GM19035 (cell line): Measurements from ENCODE around the gene LRRC47.
A peak's percentile ranks its signal among the peaks of the same experiment; 100 is the strongest.
"Not testable (repeated sequence)": the region's sequence is repeated elsewhere in the genome, so short reads cannot be mapped to it uniquely, and the experiment has no call there.

Source experiments
- ATAC-seq: cut with Tn5 transposase; IDR thresholded peaks from one replicate; pipeline ENCODE4 v1.9.1; 2021; ENCODE audit not compliant: unreplicated experiment

Gene LRRC47

DNA sequence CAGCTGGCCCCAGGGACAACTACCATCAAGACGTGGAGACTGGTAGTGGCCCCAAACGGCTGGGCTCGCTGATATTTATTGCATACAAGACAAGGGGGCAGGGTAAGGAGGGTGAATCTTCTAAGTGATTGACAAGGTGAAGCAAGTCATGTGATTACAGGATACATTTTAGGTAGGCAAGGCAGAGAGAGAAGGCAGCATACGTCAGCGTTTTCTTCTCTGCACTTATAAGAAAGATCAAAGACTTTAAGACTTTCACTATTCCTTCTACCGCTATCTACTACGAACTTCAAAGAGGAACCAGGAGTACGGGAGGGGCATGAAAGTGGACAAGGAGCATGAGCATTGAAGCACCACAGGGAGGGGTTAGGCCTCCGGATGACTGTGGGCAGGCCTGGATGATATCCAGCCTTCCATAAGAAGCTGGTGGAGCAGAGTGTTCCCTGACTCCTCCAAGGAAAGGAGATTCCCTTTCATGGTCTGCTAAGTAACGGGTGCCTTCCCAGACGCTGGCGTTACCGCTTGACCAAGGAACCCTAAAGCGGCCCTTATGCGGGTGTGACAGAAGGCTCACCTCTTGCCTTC lies 47.9 kb downstream of the LRRC47 start:
- ATAC-seq = not testable (repeated sequence)

- no peak for ATAC-seq
These were observed 48.4 kb downstream of the LRRC47 start for GRCh38 chr1:3747903-3748302.

- ATAC-seq = no peak
These were observed 48.8 kb downstream of the LRRC47 start for GRCh38 chr1:3747522-3747848.

DNA sequence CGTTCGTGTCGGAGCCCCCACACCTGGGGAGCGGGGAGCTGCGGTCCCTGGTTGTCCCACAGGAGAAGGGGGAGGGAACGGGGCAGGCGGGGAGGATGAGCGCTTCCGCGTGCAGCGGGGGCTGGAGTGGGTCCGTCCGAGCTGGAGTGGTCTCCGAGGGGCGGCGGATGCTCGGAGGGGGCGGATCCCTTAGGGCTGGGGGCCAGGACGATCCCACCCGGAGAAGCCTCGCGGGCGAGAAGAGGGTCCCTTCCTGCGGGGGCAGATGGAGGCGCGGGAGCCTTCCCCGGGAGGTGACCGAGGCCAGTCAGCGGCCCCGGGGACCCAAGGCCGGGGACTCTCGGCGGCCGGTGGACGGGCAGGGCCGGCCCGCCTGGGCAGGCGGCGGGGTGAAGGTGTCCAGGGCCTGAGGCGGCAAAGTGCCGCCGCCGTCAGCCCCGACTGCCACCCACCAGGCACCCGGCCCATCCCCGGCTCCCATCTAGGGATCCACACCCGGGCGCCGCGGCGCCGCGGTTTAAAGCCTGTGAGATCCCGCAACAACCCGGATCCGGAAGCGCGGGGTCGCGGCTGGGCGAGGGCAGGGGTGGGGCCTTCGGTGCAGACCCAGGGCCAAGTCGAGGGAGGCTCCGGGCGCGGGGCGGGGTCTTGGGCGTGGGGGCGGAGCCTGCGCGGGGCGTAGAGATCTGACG lies 49.3 kb downstream of the LRRC47 start:
- peak; percentile 75 for ATAC-seq

DNA sequence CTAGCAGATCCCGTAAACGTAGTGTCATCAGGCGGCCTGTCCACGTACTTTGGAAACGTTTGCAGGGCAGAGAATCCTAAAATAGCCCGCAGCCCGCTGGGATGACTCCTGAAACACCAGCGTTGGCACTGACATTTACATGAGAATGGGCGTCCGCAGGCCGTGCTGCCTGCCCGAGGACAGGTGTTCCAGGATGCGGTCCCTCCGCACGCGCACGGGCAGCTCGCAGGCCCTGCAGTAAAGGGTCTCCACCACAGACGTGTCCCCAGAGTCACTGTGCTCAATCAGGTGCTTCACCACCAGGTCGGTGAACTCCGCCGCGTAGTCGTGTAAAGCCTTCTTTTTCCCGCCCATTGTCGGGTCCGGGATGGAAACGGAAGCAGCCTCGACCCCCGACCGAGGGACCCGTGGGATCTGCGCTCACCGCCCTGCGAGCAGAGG lies 49.9 kb downstream of the LRRC47 start:
- no peak for ATAC-seq

GRCh38 chr1:3745590-3746381 lies 50.5 kb downstream of the LRRC47 start:
- ATAC-seq = no peak

DNA sequence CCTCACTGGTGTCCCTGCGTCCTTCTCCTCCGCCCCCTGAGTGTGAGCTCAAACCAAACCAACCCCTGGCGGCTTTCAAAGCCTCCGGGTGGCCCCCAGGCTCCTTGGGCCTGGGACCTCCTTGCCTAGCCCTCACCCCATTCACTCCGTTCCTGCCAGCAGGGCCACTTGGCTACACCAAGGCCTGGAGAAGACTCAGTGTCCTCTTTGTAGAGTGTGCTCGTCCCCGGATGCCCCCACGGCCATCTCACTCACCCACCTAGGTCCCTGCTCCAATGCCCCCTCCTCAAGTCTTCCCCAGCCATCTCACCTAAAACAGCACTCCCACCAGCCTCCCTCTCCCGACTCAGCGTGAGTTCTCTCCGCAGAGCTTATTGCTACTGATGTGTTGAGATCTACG lies 51.2 kb downstream of the LRRC47 start:
- ATAC-seq = no peak

GRCh38 chr1:3744646-3745045 lies 51.7 kb downstream of the LRRC47 start:
- no peak for ATAC-seq

GRCh38 chr1:3743826-3744225 lies 52.5 kb downstream of the LRRC47 start:
- ATAC-seq = no peak

DNA sequence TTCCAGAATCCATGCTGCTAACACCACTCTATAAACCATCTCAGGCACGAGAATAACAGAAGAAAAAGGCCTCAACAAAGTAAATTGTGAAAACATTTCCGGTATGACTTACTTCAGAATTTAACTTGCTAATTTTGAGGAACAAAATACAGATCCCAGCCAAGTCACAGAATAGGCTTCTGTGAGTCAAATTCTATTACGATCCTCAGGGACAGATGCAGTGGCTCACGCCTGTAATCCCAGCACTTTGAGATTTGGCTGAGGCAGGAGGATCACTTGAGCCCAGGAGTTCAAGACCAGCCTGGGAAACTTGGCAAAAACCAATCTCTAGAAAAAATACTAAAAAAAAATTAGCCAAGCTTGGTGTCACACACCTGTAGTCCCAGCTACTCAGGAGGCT lies 52.9 kb downstream of the LRRC47 start:
- ATAC-seq = no peak

DNA sequence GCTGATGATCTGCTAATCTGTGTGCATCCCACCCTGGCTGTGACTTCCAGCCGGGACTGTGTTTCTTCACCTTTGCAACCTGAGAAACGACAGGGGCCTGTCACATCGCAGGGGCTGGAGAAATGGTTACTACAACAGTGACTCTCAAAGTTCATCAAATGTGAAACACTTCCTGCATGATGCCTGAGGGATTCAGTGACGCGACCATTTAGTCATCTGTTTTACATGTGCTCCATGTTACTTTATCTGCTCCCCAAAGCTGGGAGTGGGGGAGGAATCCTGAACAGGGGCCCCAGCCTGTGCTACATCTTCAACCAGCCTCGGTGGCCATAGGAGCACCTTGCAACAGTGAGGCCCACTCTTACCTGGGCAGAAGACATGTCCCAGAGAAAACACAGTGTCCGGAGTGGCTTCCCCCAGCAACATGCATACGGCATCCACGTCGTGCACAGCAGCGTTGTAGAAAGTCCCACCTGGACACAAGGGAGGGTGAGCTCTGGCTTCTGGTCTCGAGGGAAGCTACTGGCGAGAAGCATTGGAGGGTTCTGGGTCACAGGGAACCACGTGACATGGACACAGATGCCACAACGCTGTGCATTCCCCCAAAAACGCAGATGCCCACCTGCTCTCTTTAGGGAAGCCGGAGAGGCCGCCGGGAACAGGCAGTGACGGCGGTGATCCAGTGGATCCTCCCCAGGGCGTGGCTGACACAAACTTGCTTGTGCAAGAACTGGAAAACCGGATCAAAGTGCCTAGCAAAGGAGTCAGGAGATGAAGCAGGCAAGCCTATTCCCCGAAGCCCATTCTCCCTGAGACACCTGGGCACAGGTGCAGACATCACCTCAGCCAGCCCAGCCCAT lies 53.6 kb downstream of the LRRC47 start:
- ATAC-seq = no peak

GRCh38 chr1:3741566-3742438 lies 54.5 kb downstream of the LRRC47 start:
- no peak for ATAC-seq

- ATAC-seq = no peak
These were observed 55.5 kb downstream of the LRRC47 start for GRCh38 chr1:3740752-3741151.

- ATAC-seq = no peak
These were observed 56.3 kb downstream of the LRRC47 start for GRCh38 chr1:3740042-3740441.

DNA sequence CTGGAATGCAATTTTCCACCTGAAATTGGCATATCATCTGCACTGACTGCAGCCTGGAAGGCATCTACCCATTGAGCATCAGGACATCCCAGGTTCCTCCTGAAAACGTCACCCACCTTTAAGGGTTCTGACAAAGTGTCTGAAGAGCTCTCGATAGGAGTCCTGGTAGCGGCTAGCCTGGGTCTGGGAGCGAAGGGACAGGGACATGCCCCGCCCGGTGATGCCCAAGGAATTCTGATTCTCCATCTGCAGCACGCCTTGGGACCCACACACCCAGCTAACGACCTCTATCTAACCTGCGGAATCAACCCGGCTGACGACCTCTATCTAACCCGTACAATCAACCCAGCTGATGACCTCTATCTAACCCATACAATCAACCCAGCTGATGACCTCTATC lies 57.4 kb downstream of the LRRC47 start:
- no peak for ATAC-seq

GRCh38 chr1:3736708-3737107 lies 59.6 kb downstream of the LRRC47 start:
- no peak for ATAC-seq

DNA sequence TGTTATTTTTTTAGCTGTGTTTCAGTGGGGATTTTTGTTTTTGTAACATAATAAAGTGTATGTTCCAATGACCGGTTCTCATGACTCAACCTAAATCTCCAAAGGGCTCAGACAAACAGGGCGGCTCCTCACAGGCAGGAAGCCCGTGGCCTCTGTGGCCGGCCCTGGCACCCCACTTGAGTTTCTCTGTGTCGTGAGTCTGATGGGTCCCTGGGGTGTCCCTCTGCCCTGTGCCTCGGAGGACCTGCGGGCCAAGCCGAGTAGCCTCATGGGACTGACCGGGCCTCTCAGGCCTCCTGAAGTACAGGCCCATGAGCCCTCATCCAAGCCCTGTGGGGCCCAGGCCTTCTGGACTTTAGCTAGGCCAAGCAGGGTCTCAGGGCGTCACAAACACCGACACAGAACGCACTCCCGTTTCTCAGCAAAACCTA lies 60.2 kb downstream of the LRRC47 start:
- no peak for ATAC-seq

DNA sequence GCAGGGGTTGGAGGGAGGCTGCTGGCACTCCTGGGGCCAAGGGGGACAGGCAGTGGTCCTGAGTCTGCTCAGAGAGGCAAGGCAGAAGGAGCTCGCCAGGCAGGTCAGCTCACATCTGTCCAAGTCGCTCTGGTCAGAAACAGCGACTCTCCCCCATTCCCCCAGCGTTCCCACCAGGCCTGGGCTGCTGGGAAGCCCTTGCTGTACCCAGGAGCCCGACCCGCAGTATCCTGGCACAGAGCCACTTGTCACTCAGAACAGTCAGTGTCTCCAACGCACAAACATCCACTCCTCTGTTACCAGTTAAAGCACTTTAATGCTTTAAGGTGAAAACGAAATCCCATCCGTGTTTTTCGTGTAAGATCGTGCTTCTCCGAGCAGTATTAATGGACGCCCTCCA lies 60.6 kb downstream of the LRRC47 start:
- ATAC-seq = no peak

GRCh38 chr1:3735027-3735681 lies 61.1 kb downstream of the LRRC47 start:
- ATAC-seq = no peak

- ATAC-seq = no peak
These were observed 61.7 kb downstream of the LRRC47 start for GRCh38 chr1:3734602-3735001.
